HepG2 (cell line): ENCODE data around the gene STARD10. TPM values are rescaled to one million over a fixed set of nuclear protein-coding genes. Genes with fewer than 3 reads are reported as not detected.

Experiments used
- CEBPB ChIP-seq: IDR thresholded peaks from 2 replicates; pipeline ENCODE4 v1.6.1; 2011; ENCODE audit warnings: low read depth, low read length, improper control_type of control experiment, borderline replicate concordance
- EZH2 ChIP-seq: conservative IDR thresholded peaks from 2 replicates; pipeline ENCODE4 v1.6.1; 2012; ENCODE audit warnings: mild to moderate bottlenecking, low read depth, low read length, moderate library complexity
- HIC2 ChIP-seq: sonication (generic); formaldehyde crosslinking; IDR thresholded peaks from 2 replicates; pipeline ENCODE4 v1.9.0; 2022; ENCODE audit warnings: low read depth, missing genetic modification reagents
- HNRNPH1 ChIP-seq: fragments of 200-400 bp; formaldehyde crosslinking; optimal IDR thresholded peaks from 2 replicates; pipeline ENCODE3; 2017; ENCODE audit warnings: mild to moderate bottlenecking, low read depth, low read length
- RNF2 ChIP-seq: fragments of 450-650 bp; conservative IDR thresholded peaks from 2 replicates; pipeline ENCODE4 v1.6.1; 2016; ENCODE audit warnings: low read depth
- SMAD9 ChIP-seq: sonication (generic); formaldehyde crosslinking; IDR thresholded peaks from 2 replicates; pipeline ENCODE4 v1.5.1; 2020; ENCODE audit warnings: mild to moderate bottlenecking, missing genetic modification reagents
- SUZ12 ChIP-seq: fragments of 150-350 bp; IDR thresholded peaks from 2 replicates; pipeline ENCODE4 v1.6.1; 2014; ENCODE audit warnings: low read depth, low read length
- THYN1 ChIP-seq: sonication (generic); formaldehyde crosslinking; IDR thresholded peaks from 2 replicates; pipeline ENCODE4 v1.8.1; 2023; ENCODE audit warnings: low read depth, mild to moderate bottlenecking, moderate library complexity, missing genetic modification reagents, borderline replicate concordance
- U2AF2 ChIP-seq: fragments of 200-400 bp; formaldehyde crosslinking; IDR thresholded peaks from 2 replicates; pipeline ENCODE4 v1.6.1; 2017; ENCODE audit warnings: low read depth, mild to moderate bottlenecking, low read length
- ZBTB38 ChIP-seq: sonication (generic); formaldehyde crosslinking; IDR thresholded peaks from 2 replicates; pipeline ENCODE4 v1.5.1; 2020; ENCODE audit warnings: mild to moderate bottlenecking, missing genetic modification reagents
- ZFP91 ChIP-seq: sonication (generic); formaldehyde crosslinking; IDR thresholded peaks from 2 replicates; pipeline ENCODE4 v1.9.0; 2022; ENCODE audit warnings: missing genetic modification reagents, mild to moderate bottlenecking, borderline replicate concordance
- ZNF180 ChIP-seq: sonication (generic); formaldehyde crosslinking; IDR thresholded peaks from 2 replicates; pipeline ENCODE4 v1.4.0; 2020; ENCODE audit warnings: low read depth, missing genetic modification reagents, borderline replicate concordance
- ZNF263 ChIP-seq: sonication (generic); formaldehyde crosslinking; IDR thresholded peaks from 2 replicates; pipeline ENCODE4 v1.4.0; 2020; ENCODE audit warnings: missing genetic modification reagents
- ZNF407 ChIP-seq: sonication (generic); formaldehyde crosslinking; IDR thresholded peaks from one replicate; pipeline ENCODE4 v1.5.1; 2020; ENCODE audit warnings: mild to moderate bottlenecking, missing genetic modification reagents; ENCODE audit errors: not compliant biosample characterization
- ZNF562 ChIP-seq: sonication (generic); formaldehyde crosslinking; IDR thresholded peaks from 2 replicates; pipeline ENCODE4 v1.8.0; 2022; ENCODE audit warnings: missing genetic modification reagents, borderline replicate concordance
- ZNF7 ChIP-seq: IDR thresholded peaks from 2 replicates; pipeline ENCODE4 v1.6.1; 2016; ENCODE audit warnings: missing biosample characterization, missing genetic modification reagents
- polyA plus RNA-seq, 8 experiments: library from polyadenylated mRNA; depleted of rRNA in 3 of 8; stranded (reverse) in 7 of 8; unstranded in 1 of 8; fragments of >200 nt; fragmentation: Illumina TruSeq in 4 of 8; extraction: Trizol in 4 of 8; gene quantifications; 2 replicates each; pipeline versions ENCODE4 v1.2.1 to v1.2.3, GENCODE V29; 2011 to 2016; ENCODE audit warnings: low read depth in 4 of 8, missing spikeins in 1 of 8, mixed read lengths in 1 of 8; ENCODE audit not compliant: insufficient read depth in 1 of 8
- total RNA-seq, 5 experiments: library from RNA; depleted of rRNA; stranded (reverse); fragments of >200 nt; fragmentation: Illumina TruSeq; extraction: Trizol; gene quantifications; 2 replicates each; pipeline ENCODE4 v1.2.3, GENCODE V29; 2016; ENCODE audit warnings: low read depth in 1 of 5

The STARD10 gene
- total and polyA plus RNA-seq, 2 of the 13 experiments (the other 11 are each of a cell fraction or from before 2014, with no cell fraction given) = 260 to 341 TPM

GRCh38 chr11:72793425-72794367 is at the start of gene STARD10 (continued):
- TF ChIP-seq SUZ12 (peak; percentile 60), ZNF7 (no peak), EZH2 (no peak), ZNF263 (CRISPR knock-in tag) (0 out of 2 replicates have a peak, but pooled peaks have one; percentile 32), ZNF407 (CRISPR knock-in tag) (peak; percentile 48), ZFP91 (CRISPR knock-in tag) (peak; percentile 93; the same call in 1 of the 2 replicates), CEBPB (no peak), THYN1 (CRISPR knock-in tag) (no peak), SMAD9 (0 out of 2 replicates have a peak, but pooled peaks have one; percentile 67), U2AF2 (no peak), ZBTB38 (CRISPR knock-in tag) (peak; percentile 24; the same call in 1 of the 2 replicates), ZNF180 (CRISPR knock-in tag) (no peak), HIC2 (CRISPR knock-in tag) (no peak; the same call in 1 of the 2 replicates), RNF2 (0 out of 2 replicates have a peak, but pooled peaks have one; percentile 45), HNRNPH1 (no peak), ZNF562 (CRISPR knock-in tag) (no peak)
